Suprapubic skin (tissue), 4 donors: ENCODE results near the gene ITPK1. TPM values are rescaled to one million over a fixed set of nuclear protein-coding genes. Genes with fewer than 3 reads are reported as not detected.

ENCODE experiments used
- DNase-seq, 2 donors: peaks; one replicate each; pipeline ENCODE4 v3.0.0-alpha.2; 2019; ENCODE audit warnings: low spot score in 2 of 2
- H3K27ac ChIP-seq: fragments of 200-600 bp; sonication (generic); one replicate; pipeline ENCODE4 v1.5.1; 2019
- H3K27me3 ChIP-seq: fragments of 200-600 bp; sonication (generic); one replicate; pipeline ENCODE4 v1.5.1; 2019
- H3K36me3 ChIP-seq: fragments of 200-600 bp; sonication (generic); one replicate; pipeline ENCODE4 v1.5.1; 2019
- H3K4me1 ChIP-seq: fragments of 200-600 bp; sonication (generic); one replicate; pipeline ENCODE4 v1.5.1; 2019
- H3K4me3 ChIP-seq: fragments of 200-600 bp; sonication (generic); one replicate; pipeline ENCODE4 v1.5.1; 2019; ENCODE audit warnings: mild to moderate bottlenecking
- H3K9me3 ChIP-seq: fragments of 200-600 bp; sonication (generic); one replicate; pipeline ENCODE4 v1.5.1; 2019
- CTCF ChIP-seq, 2 donors: fragments of 200-600 bp in 1 of 2; fragments of 450-650 bp in 1 of 2; sonication (generic) in 1 of 2; IDR thresholded peaks; one replicate each; pipeline ENCODE4 v1.5.1; 2016 to 2019; ENCODE audit warnings: antibody characterized with exemption in 2 of 2, mild to moderate bottlenecking in 1 of 2, moderate library complexity in 1 of 2
- EP300 ChIP-seq: sonication (generic); formaldehyde crosslinking; IDR thresholded peaks from one replicate; pipeline ENCODE4 v1.6.1; 2017; ENCODE audit warnings: antibody characterized with exemption
- POLR2A ChIP-seq, 2 donors: fragments of 450-650 bp; IDR thresholded peaks; one replicate each; pipeline ENCODE4 v1.6.1; 2017; ENCODE audit warnings: antibody characterized with exemption in 2 of 2, mild to moderate bottlenecking in 2 of 2, moderate library complexity in 2 of 2
- POLR2AphosphoS5 ChIP-seq, 3 donors: sonication (generic); formaldehyde crosslinking; IDR thresholded peaks; one replicate each; pipeline ENCODE4 v1.6.1; 2017; ENCODE audit warnings: antibody characterized with exemption in 3 of 3
- WGBS: methylation state at CpG from one replicate; pipeline ENCODE4 v1.1.5; 2018; 5-methylcytosine and 5-hydroxymethylcytosine counted together
- total RNA-seq, 4 donors: library from RNA; depleted of rRNA; stranded (reverse); fragments of >200 nt; gene quantifications; one replicate each; pipeline ENCODE4 v1.1.0, GENCODE V29; 2016

The ITPK1 gene
- total RNA-seq, 4 donors from 2014 or later, result 29.9 to 33.6 (median 32.2) TPM

GRCh38 chr14:93084866-93085857 is 30.6 kb downstream of the ITPK1 start:
- Histone ChIP-seq H3K9me3 (no peaks in the 10 kb centered on the region), H3K4me3 (no peak overlapping the region), H3K4me1 (peaks cover 33% of the 10 kb centered on the region), H3K27me3 (no peaks in the 10 kb centered on the region), H3K27ac (no peak overlapping the region), H3K36me3 (no peaks in the 10 kb centered on the region)
- TF ChIP-seq POLR2A (IDR thresholded peaks at IDR 0.05) (no peak), EP300 (no peak), POLR2AphosphoS5 (IDR thresholded peaks at IDR 0.05) (no peak), CTCF (IDR thresholded peaks at IDR 0.05) (no peak)
- 49% methylated on average over 17 of the region's 21 CpGs for WGBS
- no peak for DNase-seq

GRCh38 chr14:93084402-93084801 is 31.3 kb downstream of the ITPK1 start:
- DNase-seq, result no peak
- Histone ChIP-seq H3K27ac (no peak overlapping the region), H3K27me3 (no peaks in the 10 kb centered on the region), H3K4me1 (peaks cover 27% of the 10 kb centered on the region), H3K36me3 (no peaks in the 10 kb centered on the region), H3K9me3 (no peaks in the 10 kb centered on the region), H3K4me3 (no peak overlapping the region)
- TF ChIP-seq POLR2AphosphoS5 (IDR thresholded peaks at IDR 0.05), result no peak
- TF ChIP-seq EP300, result no peak
- TF ChIP-seq POLR2A (IDR thresholded peaks at IDR 0.05), result no peak
- no peak for TF ChIP-seq CTCF (IDR thresholded peaks at IDR 0.05)
- WGBS, result 92% methylated on average over 4 of the region's 4 CpGs

GRCh38 chr14:93083917-93084316 is 31.8 kb downstream of the ITPK1 start:
- 93% methylated on average over 9 of the region's 9 CpGs for WGBS
- peaks cover 31% of the 10 kb centered on the region for H3K4me1 ChIP-seq
- H3K4me3 ChIP-seq, result no peak overlapping the region
- no peak for DNase-seq
- H3K27me3 ChIP-seq, result no peaks in the 10 kb centered on the region
- H3K27ac ChIP-seq, result no peak overlapping the region
- no peaks in the 10 kb centered on the region for H3K36me3 ChIP-seq
- H3K9me3 ChIP-seq, result no peaks in the 10 kb centered on the region
- TF ChIP-seq CTCF (IDR thresholded peaks at IDR 0.05) (no peak), EP300 (no peak), POLR2A (IDR thresholded peaks at IDR 0.05) (no peak), POLR2AphosphoS5 (IDR thresholded peaks at IDR 0.05) (no peak)

GRCh38 chr14:93082576-93083001 is 33.1 kb downstream of the ITPK1 start:
- H3K4me3 ChIP-seq, result no peak overlapping the region
- WGBS, result 91% methylated on average over 10 of the region's 12 CpGs
- H3K36me3 ChIP-seq, result no peaks in the 10 kb centered on the region
- no peak for TF ChIP-seq EP300
- no peak for TF ChIP-seq POLR2AphosphoS5 (IDR thresholded peaks at IDR 0.05)
- TF ChIP-seq CTCF (IDR thresholded peaks at IDR 0.05), result no peak
- TF ChIP-seq POLR2A (IDR thresholded peaks at IDR 0.05), result no peak
- no peaks in the 10 kb centered on the region for H3K27me3 ChIP-seq
- H3K4me1 ChIP-seq, result peaks cover 42% of the 10 kb centered on the region
- no peak overlapping the region for H3K27ac ChIP-seq
- H3K9me3 ChIP-seq, result no peaks in the 10 kb centered on the region
- no peak for DNase-seq

- no peak overlapping the region for H3K4me3 ChIP-seq
- no peaks in the 10 kb centered on the region for H3K9me3 ChIP-seq
- H3K36me3 ChIP-seq, result no peaks in the 10 kb centered on the region
- H3K27me3 ChIP-seq, result no peaks in the 10 kb centered on the region
- WGBS, result 85% methylated on average over 13 of the region's 14 CpGs
- peaks cover 42% of the 10 kb centered on the region for H3K4me1 ChIP-seq
- DNase-seq, result no peak
- TF ChIP-seq POLR2A (IDR thresholded peaks at IDR 0.05), result no peak
- TF ChIP-seq POLR2AphosphoS5 (IDR thresholded peaks at IDR 0.05), result no peak
- TF ChIP-seq EP300, result no peak
- no peak for TF ChIP-seq CTCF (IDR thresholded peaks at IDR 0.05)
- no peak overlapping the region for H3K27ac ChIP-seq
Measured at GRCh38 chr14:93081876-93082570, 33.7 kb downstream of the ITPK1 start.
